Epithelial cell of alveolus of lung (primary cell): ENCODE measurements around the gene TTC36. TPM values are rescaled to one million over a fixed set of nuclear protein-coding genes. Genes with fewer than 3 reads are reported as not detected.

ENCODE experiments used
- total RNA-seq: library from RNA; depleted of rRNA; stranded (reverse); fragments of >200 nt; gene quantifications from 2 replicates; pipeline ENCODE4 v1.2.1, GENCODE V29; 2015

TTC36 gene
- 1.2 TPM in 1 of 2 replicates, not detected in the other for total RNA-seq

GRCh38 chr11:118527109-118527508, at the start of gene TTC36:
Gene TTC36, plus strand, starts transcription at chr11:118527474. Its CDS starts 21 bp downstream, at chr11:118527495.

GRCh38 chr11:118530683-118531596, 3.7 kb downstream of the TTC36 start, which contains the start of gene TMEM25:
Gene TMEM25, plus strand, starts transcription at chr11:118531192. Its CDS starts 610 bp downstream, at chr11:118531802.

GRCh38 chr11:118572061-118572980, 45.0 kb downstream of the TTC36 start, which contains the start of gene ARCN1:
Gene ARCN1, plus strand, starts transcription at chr11:118572409. Its CDS starts 139 bp downstream, at chr11:118572548.

Other genes starting within 250 kb of the TTC36 start
- gene CD3E, start 222.7 kb upstream of the TTC36 start, total RNA-seq = not detected in 2 replicates
- gene CD3D, start 184.8 kb upstream of the TTC36 start, total RNA-seq = not detected in 2 replicates
- gene CD3G, start 183.1 kb upstream of the TTC36 start, total RNA-seq = not detected in 2 replicates
- 34.5 and 37.0 TPM in 2 replicates for gene UBE4A, start 167.9 kb upstream of the TTC36 start, total RNA-seq
- gene ATP5MG, start 125.9 kb upstream of the TTC36 start, total RNA-seq = 49.4 and 54.7 TPM in 2 replicates
- gene KMT2A, start 91.0 kb upstream of the TTC36 start, total RNA-seq = 20.0 and 30.0 TPM in 2 replicates
- 25.3 and 39.0 TPM in 2 replicates for gene TMEM25, start 3.7 kb downstream of the TTC36 start, total RNA-seq
- gene IFT46, start 38.5 kb downstream of the TTC36 start, total RNA-seq = 18.0 and 29.6 TPM in 2 replicates
- 158 and 164 TPM in 2 replicates for gene ARCN1, start 44.9 kb downstream of the TTC36 start, total RNA-seq
- 62.4 and 114 TPM in 2 replicates for gene PHLDB1, start 80.1 kb downstream of the TTC36 start, total RNA-seq
- gene TREH, start 152.2 kb downstream of the TTC36 start, total RNA-seq = not detected in 2 replicates